K562 (cell line): ENCODE results near the gene TESK2. TPM values are rescaled to one million over a fixed set of nuclear protein-coding genes. Genes with fewer than 3 reads are reported as not detected.

Source experiments
- ATAC-seq: fragments of 200-7000 bp; cut with Tn5 transposase; 3 replicates; pipeline ENCODE4 v1.9.1; 2020; ENCODE audit warnings: moderate library complexity
- BruUV-seq: library from RNA; stranded (reverse); fragments of 400-500 nt; replicated peaks from 2 replicates; lab custom pipeline; 2021; lab: Mats Ljungman, UMichigan
- CTCF ChIA-PET: fragments of 300-600 bp; formaldehyde crosslinking; extraction: SDS; loops from one replicate; lab custom pipeline; 2021; ENCODE audit warnings: low intra/inter-chr PET ratio; lab: Yijun Ruan, JAX
- POLR2A ChIA-PET: fragments of 300-600, 350-650 bp; sonication (Branson Sonifier 250); formaldehyde crosslinking; extraction: SDS; loops from one replicate; lab custom pipeline; 2021; ENCODE audit warnings: antibody characterized with exemption, inconsistent platforms; lab: Yijun Ruan, JAX
- DNase-seq, 4 experiments: peaks; one replicate each; pipeline versions ENCODE4 v3.0.0 to v3.0.0-alpha.2; 2011 to 2018; ENCODE audit warnings: low spot score in 3 of 4, mixed read lengths in 3 of 4; ENCODE audit errors: extremely low read depth in 1 of 4
- FAIRE-seq: peaks from 2 replicates; lab custom pipeline; 2011; peaks lifted over from hg19 to GRCh38; lab: Jason Lieb, UNC
- H2AFZ ChIP-seq: 2 replicates; pipeline ENCODE4 v1.6.0; 2011; ENCODE audit warnings: low read depth, low read length, control low read depth, inconsistent platforms
- H3K27ac ChIP-seq: fragments of 200-600 bp; 3 replicates; pipeline ENCODE4 v1.8.0; 2011; ENCODE audit warnings: low read depth, mild to moderate bottlenecking, control low read depth, inconsistent platforms, low read length, moderate library complexity, mixed read lengths; ENCODE audit errors: extremely low read depth
- H3K27me3 ChIP-seq, 2 experiments: fragments of 300-600 bp in 1 of 2; 2 replicates in 1 of 2; 3 replicates in 1 of 2; pipeline versions ENCODE4 v1.6.0 to v1.8.0; 2011; ENCODE audit warnings: inconsistent platforms in 2 of 2, low read length in 2 of 2, mild to moderate bottlenecking in 1 of 2, mixed read lengths in 1 of 2, moderate library complexity in 1 of 2; ENCODE audit not compliant: control insufficient read depth in 2 of 2, insufficient read depth in 2 of 2
- H3K36me3 ChIP-seq: fragments of 300-600 bp; 3 replicates; pipeline ENCODE4 v1.8.0; 2011; ENCODE audit warnings: mild to moderate bottlenecking, low read length, inconsistent platforms; ENCODE audit not compliant: control insufficient read depth, insufficient read depth
- H3K4me1 ChIP-seq, 2 experiments: fragments of 200-600 bp in 1 of 2; replicated peaks in 1 of 2; 2 replicates in 1 of 2; 3 replicates in 1 of 2; pipeline versions ENCODE4 v1.5.1 to v1.8.0; 2011; ENCODE audit warnings: inconsistent platforms in 2 of 2, low read length in 2 of 2, mild to moderate bottlenecking in 1 of 2, mixed read lengths in 1 of 2, moderate library complexity in 1 of 2; ENCODE audit not compliant: control insufficient read depth in 2 of 2, insufficient read depth in 2 of 2
- H3K4me2 ChIP-seq: 2 replicates; pipeline ENCODE4 v1.6.1; 2011; ENCODE audit warnings: low read length, control low read depth, inconsistent platforms, mixed read lengths; ENCODE audit not compliant: insufficient read depth
- H3K4me3 ChIP-seq: fragments of 200-600 bp; sonication (generic), shearing (Covaris generic); 2 replicates; pipeline ENCODE4 v1.5.1; 2016; ENCODE audit warnings: control low read depth, inconsistent platforms
- H3K79me2 ChIP-seq: fragments of 200-600 bp; 3 replicates; pipeline ENCODE4 v1.8.0; 2011; ENCODE audit warnings: low read length, inconsistent platforms; ENCODE audit not compliant: control insufficient read depth, insufficient read depth
- H3K9ac ChIP-seq, 2 experiments: 2 replicates each; pipeline versions ENCODE4 v1.6.0 to v1.6.1; 2011; ENCODE audit warnings: low read depth in 2 of 2, low read length in 2 of 2, control low read depth in 1 of 2, inconsistent platforms in 1 of 2, mild to moderate bottlenecking in 1 of 2, mixed read lengths in 1 of 2; ENCODE audit not compliant: insufficient read depth in 1 of 2
- H3K9me1 ChIP-seq: one replicate; pipeline ENCODE4 v1.6.0; 2011; ENCODE audit warnings: inconsistent platforms, mild to moderate bottlenecking, low read length, moderate library complexity; ENCODE audit not compliant: control insufficient read depth, insufficient read depth
- H3K9me3 ChIP-seq: replicated peaks from 2 replicates; pipeline ENCODE4 v1.5.1; 2011; ENCODE audit warnings: low read depth, low read length, inconsistent platforms; ENCODE audit not compliant: control insufficient read depth, insufficient read depth
- H4K20me1 ChIP-seq: replicated peaks from 2 replicates; pipeline ENCODE4 v1.6.1; 2011; ENCODE audit warnings: low read length, inconsistent platforms, mixed read lengths; ENCODE audit not compliant: control insufficient read depth, insufficient read depth
- BCL6 ChIP-seq: fragments of 250-450 bp; sonication (Bioruptor Pico); IDR thresholded peaks from 2 replicates; pipeline ENCODE4 v1.4.0; 2020
- BHLHE40 ChIP-seq: IDR thresholded peaks from 2 replicates; pipeline ENCODE4 v1.6.1; 2011; ENCODE audit warnings: low read length, improper control_type of control experiment
- CBFA2T2 ChIP-seq: fragments of 450-650 bp; conservative IDR thresholded peaks from 2 replicates; pipeline ENCODE4 v1.6.1; 2017; ENCODE audit warnings: mild to moderate bottlenecking
- HNRNPUL1 ChIP-seq: fragments of 200-400 bp; formaldehyde crosslinking; IDR thresholded peaks from 2 replicates; pipeline ENCODE4 v1.6.1; 2017; ENCODE audit warnings: low read length
- NFIC ChIP-seq: fragments of 450-650 bp; IDR thresholded peaks from 2 replicates; pipeline ENCODE4 v1.6.1; 2017; ENCODE audit warnings: mild to moderate bottlenecking, inconsistent platforms
- RBFOX2 ChIP-seq: fragments of 200-400 bp; formaldehyde crosslinking; IDR thresholded peaks from 2 replicates; pipeline ENCODE4 v1.6.1; 2017; ENCODE audit warnings: low read depth, mild to moderate bottlenecking, low read length, moderate library complexity
- STAG1 ChIP-seq: sonication (generic); formaldehyde crosslinking; IDR thresholded peaks from 2 replicates; pipeline ENCODE4 v1.5.0; 2020; ENCODE audit warnings: missing genetic modification reagents, borderline replicate concordance
- ZBTB34 ChIP-seq: fragments of 250-450 bp; sonication (Bioruptor Pico); IDR thresholded peaks from 2 replicates; pipeline ENCODE4 v1.8.0; 2021; ENCODE audit warnings: mild to moderate bottlenecking, moderate library complexity
- ZEB2 ChIP-seq: fragments of 450-650 bp; IDR thresholded peaks from 2 replicates; pipeline ENCODE4 v1.6.1; 2016
- ZNF395 ChIP-seq: fragments of 200-800 bp; sonication (Bioruptor generic); IDR thresholded peaks from 2 replicates; pipeline ENCODE4 v1.6.1; 2017; ENCODE audit warnings: missing genetic modification characterization, missing compliant biosample characterization
- ZNF444 ChIP-seq: fragments of 250-450 bp; sonication (Bioruptor Pico); IDR thresholded peaks from 2 replicates; pipeline ENCODE4 v1.4.0; 2020; ENCODE audit warnings: mild to moderate bottlenecking, moderate library complexity
- ZNF79 ChIP-seq: fragments of 250-450 bp; sonication (Bioruptor Pico); IDR thresholded peaks from 2 replicates; pipeline ENCODE4 v1.4.0; 2020; ENCODE audit warnings: low read depth, mild to moderate bottlenecking, moderate library complexity
- WGBS: fragments of 100-300 bp; shearing (Covaris generic); methylation state at CpG from one replicate; pipeline ENCODE4 v1.1.6; 2016; ENCODE audit warnings: low coverage, mixed read lengths; ENCODE audit not compliant: insufficient coverage; ENCODE audit errors: missing lambda C conversion rate; 5-methylcytosine and 5-hydroxymethylcytosine counted together
- in situ Hi-C: fragments of 300-500 bp; cut with MboI; formaldehyde crosslinking; loops from 4 replicates; pipeline ENCODE4 v1.15.0; 2018; ENCODE audit warnings: inconsistent platforms, mixed read lengths
- intact Hi-C: fragments of 100-400 bp; cut with micrococcal nuclease; formaldehyde crosslinking; loops from 2 replicates; pipeline ENCODE4 v1.14.2; 2022
- polyA plus RNA-seq, 8 experiments: library from polyadenylated mRNA; depleted of rRNA in 4 of 8; stranded (reverse) in 5 of 8; unstranded in 3 of 8; fragments of >200 nt; fragmentation: Nextera tagmentation in 2 of 8; fragmentation: Illumina TruSeq in 1 of 8; extraction: Ambion mirVana in 2 of 8; extraction: Trizol in 1 of 8; gene quantifications; 2 replicates each; pipeline versions ENCODE4 v1.2.1 to v1.2.3, GENCODE V29; 2011 to 2014; ENCODE audit warnings: inconsistent platforms in 1 of 8, missing spikeins in 1 of 8
- total RNA-seq, 7 experiments: library from RNA; depleted of rRNA in 6 of 7; stranded (reverse); fragments of >200 nt in 6 of 7; fragmentation: Illumina TruSeq in 2 of 7; extraction: Trizol in 2 of 7; gene quantifications; 2 replicates each; pipeline versions ENCODE4 v1.2.1 to v1.2.3, GENCODE V29; 2011 to 2021; ENCODE audit warnings: low replicate concordance in 1 of 7
- TF ChIP-seq, protein P1 (sequence below): fragments of 150-350 bp; conservative IDR thresholded peaks from 2 replicates; pipeline ENCODE4 v1.6.1; 2014; ENCODE audit warnings: low read length
- TF ChIP-seq, protein P2 (sequence below): fragments of 450-650 bp; IDR thresholded peaks from 2 replicates; pipeline ENCODE4 v1.6.1; 2017; ENCODE audit warnings: mild to moderate bottlenecking, moderate library complexity
- TF ChIP-seq, protein P3 (sequence below): fragments of 250-450 bp; sonication (Bioruptor Pico); IDR thresholded peaks from 2 replicates; pipeline ENCODE4 v1.5.0; 2020; ENCODE audit warnings: mild to moderate bottlenecking

TESK2 gene
- total and polyA plus RNA-seq, 9 of the 15 experiments (the other 6 are each of a cell fraction or from before 2014, with no cell fraction given) = 1.6 to 5.3 (median 3.7) TPM

GRCh38 chr1:45395582-45395981 is 95.4 kb downstream of the TESK2 start:
- Histone ChIP-seq H3K4me3 (no peak overlapping the region), H3K9ac (no peak overlapping the region), H3K27me3 (no peaks in the 10 kb centered on the region), H3K4me2 (no peak overlapping the region), H3K4me1 (no peaks in the 10 kb centered on the region), H3K9me1 (no peaks in the 10 kb centered on the region), H3K27ac (no peak overlapping the region), H3K9me3 (no peaks in the 10 kb centered on the region), H4K20me1 (no peaks in the 10 kb centered on the region), H2AFZ (no peak overlapping the region), H3K36me3 (no peaks in the 10 kb centered on the region), H3K79me2 (no peaks in the 10 kb centered on the region)
- in situ Hi-C loops = no loop called here
- BruUV-seq = no TSS peak
- TF ChIP-seq ZNF395 (CRISPR knock-in tag) (no peak), ZNF79 (no peak), ZBTB34 (CRISPR knock-in tag) (no peak), BHLHE40 (no peak), HNRNPUL1 (no peak), STAG1 (no peak), BCL6 (no peak), ZNF444 (CRISPR knock-in tag) (no peak), RBFOX2 (no peak), CBFA2T2 (no peak), NFIC (no peak), ZEB2 (no peak)
- TF ChIP-seq, protein P1, sequence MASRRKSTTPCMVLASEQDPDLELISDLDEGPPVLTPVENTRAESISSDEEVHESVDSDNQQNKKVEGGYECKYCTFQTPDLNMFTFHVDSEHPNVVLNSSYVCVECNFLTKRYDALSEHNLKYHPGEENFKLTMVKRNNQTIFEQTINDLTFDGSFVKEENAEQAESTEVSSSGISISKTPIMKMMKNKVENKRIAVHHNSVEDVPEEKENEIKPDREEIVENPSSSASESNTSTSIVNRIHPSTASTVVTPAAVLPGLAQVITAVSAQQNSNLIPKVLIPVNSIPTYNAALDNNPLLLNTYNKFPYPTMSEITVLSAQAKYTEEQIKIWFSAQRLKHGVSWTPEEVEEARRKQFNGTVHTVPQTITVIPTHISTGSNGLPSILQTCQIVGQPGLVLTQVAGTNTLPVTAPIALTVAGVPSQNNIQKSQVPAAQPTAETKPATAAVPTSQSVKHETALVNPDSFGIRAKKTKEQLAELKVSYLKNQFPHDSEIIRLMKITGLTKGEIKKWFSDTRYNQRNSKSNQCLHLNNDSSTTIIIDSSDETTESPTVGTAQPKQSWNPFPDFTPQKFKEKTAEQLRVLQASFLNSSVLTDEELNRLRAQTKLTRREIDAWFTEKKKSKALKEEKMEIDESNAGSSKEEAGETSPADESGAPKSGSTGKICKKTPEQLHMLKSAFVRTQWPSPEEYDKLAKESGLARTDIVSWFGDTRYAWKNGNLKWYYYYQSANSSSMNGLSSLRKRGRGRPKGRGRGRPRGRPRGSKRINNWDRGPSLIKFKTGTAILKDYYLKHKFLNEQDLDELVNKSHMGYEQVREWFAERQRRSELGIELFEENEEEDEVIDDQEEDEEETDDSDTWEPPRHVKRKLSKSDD = no peak
- TF ChIP-seq, protein P2, sequence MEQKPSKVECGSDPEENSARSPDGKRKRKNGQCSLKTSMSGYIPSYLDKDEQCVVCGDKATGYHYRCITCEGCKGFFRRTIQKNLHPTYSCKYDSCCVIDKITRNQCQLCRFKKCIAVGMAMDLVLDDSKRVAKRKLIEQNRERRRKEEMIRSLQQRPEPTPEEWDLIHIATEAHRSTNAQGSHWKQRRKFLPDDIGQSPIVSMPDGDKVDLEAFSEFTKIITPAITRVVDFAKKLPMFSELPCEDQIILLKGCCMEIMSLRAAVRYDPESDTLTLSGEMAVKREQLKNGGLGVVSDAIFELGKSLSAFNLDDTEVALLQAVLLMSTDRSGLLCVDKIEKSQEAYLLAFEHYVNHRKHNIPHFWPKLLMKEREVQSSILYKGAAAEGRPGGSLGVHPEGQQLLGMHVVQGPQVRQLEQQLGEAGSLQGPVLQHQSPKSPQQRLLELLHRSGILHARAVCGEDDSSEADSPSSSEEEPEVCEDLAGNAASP = no peak
- TF ChIP-seq, protein P3, sequence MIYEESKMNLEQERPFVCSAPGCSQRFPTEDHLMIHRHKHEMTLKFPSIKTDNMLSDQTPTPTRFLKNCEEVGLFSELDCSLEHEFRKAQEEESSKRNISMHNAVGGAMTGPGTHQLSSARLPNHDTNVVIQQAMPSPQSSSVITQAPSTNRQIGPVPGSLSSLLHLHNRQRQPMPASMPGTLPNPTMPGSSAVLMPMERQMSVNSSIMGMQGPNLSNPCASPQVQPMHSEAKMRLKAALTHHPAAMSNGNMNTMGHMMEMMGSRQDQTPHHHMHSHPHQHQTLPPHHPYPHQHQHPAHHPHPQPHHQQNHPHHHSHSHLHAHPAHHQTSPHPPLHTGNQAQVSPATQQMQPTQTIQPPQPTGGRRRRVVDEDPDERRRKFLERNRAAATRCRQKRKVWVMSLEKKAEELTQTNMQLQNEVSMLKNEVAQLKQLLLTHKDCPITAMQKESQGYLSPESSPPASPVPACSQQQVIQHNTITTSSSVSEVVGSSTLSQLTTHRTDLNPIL (CRISPR knock-in tag) = no peak
- WGBS = 17% methylated on average over 1 of the region's 1 CpG
- CTCF ChIA-PET = no interaction called here
- intact Hi-C loops = no loop called here
- POLR2A ChIA-PET = interaction anchor here (1.7 kb wide), 1 partner anchor 11 kb away, joined by 3 read pairs; no protein-coding TSS in a partner anchor
- ATAC-seq (no peak), DNase-seq (no peak), FAIRE-seq (no peak)
